Sciatic nerve (tissue), 2 donors: ENCODE data around the gene FKBP5. TPM values are rescaled to one million over a fixed set of nuclear protein-coding genes. Genes with fewer than 3 reads are reported as not detected.
"Not testable (repeated sequence)": the region's sequence is repeated elsewhere in the genome, so short reads cannot be mapped to it uniquely, and the experiment has no call there.

Experiments
- ATAC-seq: fragments of 200-7000 bp; cut with Tn5 transposase; one replicate; pipeline ENCODE4 v1.9.1; 2020; ENCODE audit warnings: mild to moderate bottlenecking, moderate library complexity
- DNase-seq: peaks from one replicate; pipeline ENCODE4 v3.0.0-alpha.2; 2020; ENCODE audit warnings: low spot score
- intact Hi-C: fragments of 100-400 bp; cut with DNase I; formaldehyde crosslinking; loops from one replicate; pipeline ENCODE4 v1.14.2; 2022
- total RNA-seq: library from RNA; stranded (reverse); fragmentation: NEBNext Ultra II Directional; extraction: Animal tissue kit (Norgen Biotek cat#: 25700); gene quantifications from one replicate; pipeline ENCODE4 v1.2.1, GENCODE V29; 2021
- donor health status: DM: no; HTN: no; CAD: no.
- donor health status: DM: no; HTN: no; CAD: no.

FKBP5 gene
- total RNA-seq, 1 donor from 2014 or later = 23.6 TPM

- intact Hi-C loops = no loop called here
- ATAC-seq (no peak), DNase-seq (no peak)
Observed at GRCh38 chr6:35703554-35703953, 14.8 kb upstream of the FKBP5 start.

GRCh38 chr6:35698858-35699257 is 10.1 kb upstream of the FKBP5 start:
- DNase-seq = no peak
- intact Hi-C loops = no loop called here
- ATAC-seq = no peak

- ATAC-seq, intact Hi-C loops, DNase-seq: not testable (repeated sequence)
Observed at GRCh38 chr6:35698430-35698829, 9.7 kb upstream of the FKBP5 start.

GRCh38 chr6:35694462-35694861 is 5.7 kb upstream of the FKBP5 start:
- intact Hi-C loops = no loop called here
- ATAC-seq (no peak), DNase-seq (no peak)

- DNase-seq (peak; percentile 86), ATAC-seq (peak; percentile 90)
- intact Hi-C loops = no loop called here
Observed at GRCh38 chr6:35691027-35691824, 2.5 kb upstream of the FKBP5 start.

GRCh38 chr6:35690484-35690883 is 1.8 kb upstream of the FKBP5 start:
- intact Hi-C loops = no loop called here
- no peak for ATAC-seq
- no peak for DNase-seq

GRCh38 chr6:35690006-35690405 is 1.3 kb upstream of the FKBP5 start:
- ATAC-seq, intact Hi-C loops, DNase-seq: not testable (repeated sequence)

GRCh38 chr6:35687658-35688604 is 784 bp downstream of the FKBP5 start:
- DNase-seq = peak; percentile 74
- intact Hi-C loops = loop anchor here (2.0 kb wide), 1 partner anchor 41 kb away; no protein-coding TSS in a partner anchor
- peak; percentile 4 for ATAC-seq

- intact Hi-C loops = no loop called here
- ATAC-seq (no peak), DNase-seq (no peak)
Observed at GRCh38 chr6:35686873-35687555, 1.7 kb downstream of the FKBP5 start.

GRCh38 chr6:35686436-35686835 is 2.3 kb downstream of the FKBP5 start:
- intact Hi-C loops = no loop called here
- ATAC-seq (no peak), DNase-seq (no peak)

GRCh38 chr6:35683267-35683666 is 5.4 kb downstream of the FKBP5 start:
- no peak for ATAC-seq
- intact Hi-C loops = no loop called here
- DNase-seq = no peak

- ATAC-seq (no peak), DNase-seq (no peak)
- intact Hi-C loops = no loop called here
Observed at GRCh38 chr6:35681298-35681697, 7.4 kb downstream of the FKBP5 start.

- intact Hi-C loops = no loop called here
- DNase-seq (no peak), ATAC-seq (no peak)
Observed at GRCh38 chr6:35679399-35679798, 9.3 kb downstream of the FKBP5 start.

- intact Hi-C loops = no loop called here
- no peak for ATAC-seq
- DNase-seq = no peak
Observed at GRCh38 chr6:35678814-35679213, 9.9 kb downstream of the FKBP5 start.

- no peak for ATAC-seq
- intact Hi-C loops = no loop called here
- DNase-seq = no peak
Observed at GRCh38 chr6:35678021-35678654, 10.6 kb downstream of the FKBP5 start.

GRCh38 chr6:35677456-35677855 is 11.3 kb downstream of the FKBP5 start:
- ATAC-seq (no peak), DNase-seq (no peak)
- intact Hi-C loops = no loop called here

GRCh38 chr6:35675871-35676459 is 12.8 kb downstream of the FKBP5 start:
- ATAC-seq (no peak), DNase-seq (no peak)
- intact Hi-C loops = no loop called here

- DNase-seq (no peak), ATAC-seq (no peak)
- intact Hi-C loops = no loop called here
Observed at GRCh38 chr6:35674594-35674993, 14.1 kb downstream of the FKBP5 start.

- intact Hi-C loops = no loop called here
- DNase-seq (no peak), ATAC-seq (no peak)
Observed at GRCh38 chr6:35673755-35674154, 15.0 kb downstream of the FKBP5 start.
